HUES64 (cell line): ENCODE data around the gene DLGAP1.
A peak's percentile ranks its signal among the peaks of the same experiment; 100 is the strongest.

Experiments
- H3K27ac ChIP-seq: 2 replicates; pipeline ENCODE4 v1.7.0; 2013; ENCODE audit warnings: low read depth, low read length, inconsistent platforms
- H3K27me3 ChIP-seq: 2 replicates; pipeline ENCODE4 v1.6.1; 2013; ENCODE audit warnings: mild to moderate bottlenecking, low read length; ENCODE audit not compliant: insufficient read depth
- H3K36me3 ChIP-seq: 2 replicates; pipeline ENCODE4 v1.6.1; 2013; ENCODE audit warnings: mild to moderate bottlenecking, low read length; ENCODE audit not compliant: insufficient read depth
- H3K4me1 ChIP-seq: 2 replicates; pipeline ENCODE4 v1.6.1; 2013; ENCODE audit warnings: mild to moderate bottlenecking, low read length, moderate library complexity; ENCODE audit not compliant: insufficient read depth
- H3K4me3 ChIP-seq: 2 replicates; pipeline ENCODE4 v1.5.1; 2013; ENCODE audit warnings: mild to moderate bottlenecking, low read length, moderate library complexity
- H3K9ac ChIP-seq: 2 replicates; pipeline ENCODE4 v1.6.1; 2013; ENCODE audit warnings: mild to moderate bottlenecking, low read depth, low read length
- H3K9me3 ChIP-seq: 2 replicates; pipeline ENCODE4 v1.6.1; 2013; ENCODE audit warnings: low read depth, low read length; ENCODE audit not compliant: insufficient read depth
- WGBS: fragments of 150-250, 120-280 bp; methylation state at CpG from one replicate; pipeline ENCODE4 v1.1.7; 2013; ENCODE audit warnings: missing lambda C conversion rate; 5-methylcytosine and 5-hydroxymethylcytosine counted together

DLGAP1 gene

GRCh38 chr18:3560755-3561154, 894.4 kb downstream of the DLGAP1 start:
- no peak overlapping the region for H3K27ac ChIP-seq
- peaks cover 12% of the 10 kb centered on the region for H3K4me1 ChIP-seq
- no peaks in the 10 kb centered on the region for H3K27me3 ChIP-seq
- no peaks in the 10 kb centered on the region for H3K36me3 ChIP-seq
- no peaks in the 10 kb centered on the region for H3K9me3 ChIP-seq
- H3K4me3 ChIP-seq = no peak overlapping the region
- WGBS = 94% methylated on average over 3 of the region's 3 CpGs
- no peak overlapping the region for H3K9ac ChIP-seq

GRCh38 chr18:3554811-3555427, 900.2 kb downstream of the DLGAP1 start:
- Histone ChIP-seq H3K4me1 (peaks cover 46% of the 10 kb centered on the region), H3K27me3 (no peaks in the 10 kb centered on the region), H3K9ac (peak overlapping the region; percentile 13; the same call in 1 of the 2 replicates), H3K36me3 (no peaks in the 10 kb centered on the region), H3K4me3 (peak overlapping the region; percentile 17; the same call in 1 of the 2 replicates), H3K27ac (peak overlapping the region; percentile 91), H3K9me3 (no peaks in the 10 kb centered on the region)
- WGBS = 33% methylated on average over 1 of the region's 2 CpGs

- Histone ChIP-seq H3K9ac (no peak overlapping the region), H3K27ac (peak overlapping the region; percentile 91), H3K27me3 (no peaks in the 10 kb centered on the region), H3K4me1 (peaks cover 46% of the 10 kb centered on the region), H3K4me3 (peak overlapping the region; percentile 0; the same call in 1 of the 2 replicates), H3K36me3 (no peaks in the 10 kb centered on the region), H3K9me3 (no peaks in the 10 kb centered on the region)
- WGBS = 5% methylated on average over 9 of the region's 9 CpGs
These were observed 901.0 kb downstream of the DLGAP1 start for GRCh38 chr18:3554091-3554601.

GRCh38 chr18:3552305-3552704, 902.8 kb downstream of the DLGAP1 start:
- WGBS = 79% methylated on average over 3 of the region's 3 CpGs
- no peak overlapping the region for H3K9ac ChIP-seq
- no peaks in the 10 kb centered on the region for H3K27me3 ChIP-seq
- peak overlapping the region; percentile 61; the same call in 1 of the 2 replicates for H3K27ac ChIP-seq
- no peaks in the 10 kb centered on the region for H3K9me3 ChIP-seq
- H3K36me3 ChIP-seq = no peaks in the 10 kb centered on the region
- no peak overlapping the region for H3K4me3 ChIP-seq
- H3K4me1 ChIP-seq = peaks cover 46% of the 10 kb centered on the region

- no peak overlapping the region for H3K9ac ChIP-seq
- WGBS = 91% methylated on average over 4 of the region's 4 CpGs
- no peak overlapping the region for H3K27ac ChIP-seq
- H3K9me3 ChIP-seq = no peaks in the 10 kb centered on the region
- no peak overlapping the region for H3K4me3 ChIP-seq
- no peaks in the 10 kb centered on the region for H3K27me3 ChIP-seq
- H3K4me1 ChIP-seq = peaks cover 8% of the 10 kb centered on the region
- no peaks in the 10 kb centered on the region for H3K36me3 ChIP-seq
These were observed 907.1 kb downstream of the DLGAP1 start for GRCh38 chr18:3547891-3548615.

GRCh38 chr18:3546106-3546505, 909.0 kb downstream of the DLGAP1 start:
- WGBS = 95% methylated on average over 5 of the region's 5 CpGs
- no peak overlapping the region for H3K27ac ChIP-seq
- no peaks in the 10 kb centered on the region for H3K27me3 ChIP-seq
- no peak overlapping the region for H3K4me3 ChIP-seq
- no peaks in the 10 kb centered on the region for H3K4me1 ChIP-seq
- no peaks in the 10 kb centered on the region for H3K9me3 ChIP-seq
- no peaks in the 10 kb centered on the region for H3K36me3 ChIP-seq
- no peak overlapping the region for H3K9ac ChIP-seq

GRCh38 chr18:3544537-3544936, 910.6 kb downstream of the DLGAP1 start:
- Histone ChIP-seq H3K27me3 (no peaks in the 10 kb centered on the region), H3K27ac (no peak overlapping the region), H3K9me3 (no peaks in the 10 kb centered on the region), H3K9ac (no peak overlapping the region), H3K4me3 (no peak overlapping the region), H3K4me1 (no peaks in the 10 kb centered on the region), H3K36me3 (no peaks in the 10 kb centered on the region)
- WGBS = 92% methylated on average over 1 of the region's 2 CpGs

GRCh38 chr18:3541549-3542386, 913.3 kb downstream of the DLGAP1 start:
- no peak overlapping the region for H3K9ac ChIP-seq
- 86% methylated on average over 5 of the region's 5 CpGs for WGBS
- no peaks in the 10 kb centered on the region for H3K4me1 ChIP-seq
- no peaks in the 10 kb centered on the region for H3K9me3 ChIP-seq
- no peak overlapping the region for H3K4me3 ChIP-seq
- H3K36me3 ChIP-seq = no peaks in the 10 kb centered on the region
- no peak overlapping the region for H3K27ac ChIP-seq
- no peaks in the 10 kb centered on the region for H3K27me3 ChIP-seq

GRCh38 chr18:3540805-3541548, 914.1 kb downstream of the DLGAP1 start:
- Histone ChIP-seq H3K4me3 (no peak overlapping the region), H3K4me1 (no peaks in the 10 kb centered on the region), H3K27ac (no peak overlapping the region), H3K27me3 (no peaks in the 10 kb centered on the region), H3K9ac (no peak overlapping the region), H3K36me3 (no peaks in the 10 kb centered on the region), H3K9me3 (no peaks in the 10 kb centered on the region)
- WGBS = 67% methylated on average over 5 of the region's 6 CpGs

- Histone ChIP-seq H3K9ac (no peak overlapping the region), H3K27ac (no peak overlapping the region), H3K4me3 (no peak overlapping the region), H3K4me1 (no peaks in the 10 kb centered on the region), H3K27me3 (no peaks in the 10 kb centered on the region), H3K36me3 (no peaks in the 10 kb centered on the region), H3K9me3 (no peaks in the 10 kb centered on the region)
- WGBS = 100% methylated on average over 3 of the region's 3 CpGs
These were observed 916.0 kb downstream of the DLGAP1 start for GRCh38 chr18:3538954-3539617.
